ENCODE data around the gene PLCL2.
A peak's percentile ranks its signal among the peaks of the same experiment; 100 is the strongest.

PLCL2 gene

DNA sequence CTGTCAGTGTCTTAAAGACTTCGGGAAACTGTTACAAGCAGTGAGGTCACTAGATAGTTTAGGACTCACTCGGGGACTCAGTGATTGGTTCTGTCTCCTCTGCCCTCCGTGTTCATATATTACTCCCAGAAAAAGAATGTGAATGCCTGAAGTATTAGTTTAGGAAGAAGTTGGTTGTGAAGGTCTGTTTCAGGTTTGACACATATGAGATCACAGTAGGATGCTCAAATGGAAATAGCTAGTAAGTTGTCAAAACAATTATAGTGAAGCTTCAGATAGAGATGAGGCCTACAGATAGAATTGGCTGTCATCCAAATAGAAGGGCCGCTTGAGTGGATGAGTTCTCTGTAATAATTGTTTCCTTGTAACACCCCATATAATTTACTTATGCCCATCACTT lies 172.6 kb downstream of the PLCL2 start:
- Mint-ChIP-seq H3K36me3 (ENCODE audit: low read depth) (peaks cover 70% of the 10 kb centered on the region), H3K27ac (no peak overlapping the region), H3K27me3 (ENCODE audit: low read depth) (no peaks in the 10 kb centered on the region), H3K4me1 (ENCODE audit: low read depth) (peaks cover 25% of the 10 kb centered on the region), H3K4me3 (no peak overlapping the region), H3K9me3 (peaks cover 13% of the 10 kb centered on the region)
- no peak for DNase-seq (ENCODE audit: low spot score)

DNA sequence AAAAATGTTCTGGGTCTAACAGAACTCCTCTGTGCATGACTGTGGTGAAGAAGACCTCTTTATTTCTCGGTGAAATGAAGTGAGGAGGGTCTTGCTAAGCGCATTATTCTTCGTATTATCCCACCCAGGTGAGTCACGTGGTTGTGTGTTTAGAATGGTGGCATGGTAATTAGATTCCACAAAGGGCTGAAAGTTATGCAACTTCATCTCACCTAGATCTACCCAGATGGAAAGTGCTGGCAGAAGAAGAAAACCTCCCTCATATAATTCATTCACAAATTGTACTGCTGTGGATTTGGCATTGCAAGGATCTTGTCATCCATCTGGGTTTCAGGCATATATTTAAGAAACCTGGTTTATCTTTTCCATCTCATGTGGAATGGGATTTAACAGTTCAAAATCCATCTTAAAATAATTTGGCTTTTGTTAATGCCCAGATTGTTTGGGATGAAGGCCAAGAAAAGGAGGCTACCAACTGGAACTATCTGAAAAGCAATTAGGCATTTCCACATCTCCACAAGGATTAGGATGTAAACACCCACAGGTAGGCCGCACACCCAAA lies 175.3 kb downstream of the PLCL2 start:
- peaks cover 57% of the 10 kb centered on the region for H3K36me3 Mint-ChIP-seq (ENCODE audit: low read depth)
- H3K4me1 Mint-ChIP-seq (ENCODE audit: low read depth), result peaks cover 18% of the 10 kb centered on the region
- H3K27me3 Mint-ChIP-seq (ENCODE audit: low read depth), result no peaks in the 10 kb centered on the region
- H3K27ac Mint-ChIP-seq, result no peak overlapping the region
- DNase-seq (ENCODE audit: low spot score), result no peak
- peaks cover 5% of the 10 kb centered on the region for H3K9me3 Mint-ChIP-seq
- H3K4me3 Mint-ChIP-seq, result no peak overlapping the region

DNA sequence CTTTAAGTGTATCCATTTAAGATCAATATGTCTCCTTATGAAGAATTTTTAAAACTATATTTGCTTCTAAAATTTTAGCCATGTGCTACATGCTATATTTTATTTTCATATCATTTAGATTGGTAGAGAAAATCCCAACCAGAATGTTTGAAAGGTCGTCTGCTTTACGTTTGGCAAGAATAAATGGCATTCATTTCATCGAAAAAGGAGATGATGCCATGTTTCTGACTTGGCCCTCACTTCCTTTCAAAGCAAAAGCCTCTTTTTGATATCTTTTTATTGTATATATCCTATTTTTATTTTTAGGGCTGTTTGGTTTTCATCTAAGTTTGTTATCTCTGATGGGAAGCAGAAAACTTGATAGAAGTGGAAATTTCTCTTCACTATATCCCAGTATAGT lies 176.2 kb downstream of the PLCL2 start:
- Mint-ChIP-seq H3K27ac (no peak overlapping the region), H3K4me3 (no peak overlapping the region), H3K36me3 (ENCODE audit: low read depth) (peaks cover 54% of the 10 kb centered on the region), H3K27me3 (ENCODE audit: low read depth) (no peaks in the 10 kb centered on the region), H3K9me3 (peaks cover 5% of the 10 kb centered on the region), H3K4me1 (ENCODE audit: low read depth) (peaks cover 14% of the 10 kb centered on the region)
- DNase-seq (ENCODE audit: low spot score), result no peak

DNA sequence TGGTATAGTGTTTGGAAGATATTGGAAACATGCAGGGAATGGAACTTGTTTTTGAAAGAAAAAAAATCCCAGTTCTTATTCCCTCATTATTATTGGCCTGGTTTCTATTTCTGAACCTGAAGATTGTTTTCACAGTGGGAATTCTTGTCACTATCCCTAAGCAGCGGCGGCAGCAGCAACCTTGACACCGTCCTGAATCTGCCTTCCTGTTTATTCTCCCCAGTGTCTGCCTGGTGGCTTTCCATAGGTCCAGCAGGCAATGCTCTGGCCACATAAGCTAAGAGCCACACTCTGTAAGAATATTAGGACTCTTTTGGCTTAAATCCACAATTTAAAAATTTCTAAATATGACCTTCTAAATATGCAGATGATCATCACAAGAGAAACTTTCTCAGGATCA lies 178.0 kb downstream of the PLCL2 start:
- Mint-ChIP-seq H3K4me3 (no peak overlapping the region), H3K36me3 (ENCODE audit: low read depth) (peaks cover 47% of the 10 kb centered on the region), H3K27ac (no peak overlapping the region), H3K4me1 (ENCODE audit: low read depth) (peaks cover 11% of the 10 kb centered on the region), H3K27me3 (ENCODE audit: low read depth) (no peaks in the 10 kb centered on the region), H3K9me3 (no peaks in the 10 kb centered on the region)
- no peak for DNase-seq (ENCODE audit: low spot score)

DNA sequence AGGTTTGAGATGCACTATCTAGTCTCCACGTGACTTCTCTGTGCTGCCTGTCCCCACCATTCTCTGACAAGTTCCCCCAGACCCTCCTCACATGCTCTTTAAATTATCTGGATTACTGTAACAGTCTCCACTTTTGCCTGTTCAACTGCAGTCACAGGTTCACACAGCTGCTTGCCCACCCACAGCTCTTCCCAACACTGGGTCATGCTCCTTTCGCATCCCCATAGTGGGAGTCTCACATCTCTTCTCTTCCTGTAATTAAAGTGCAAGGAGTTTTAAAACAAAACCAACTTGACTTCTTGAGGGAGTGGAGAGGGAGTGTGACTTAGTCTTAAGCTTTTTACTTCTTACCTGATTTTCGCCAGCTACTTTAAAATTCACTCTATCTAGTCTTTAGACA lies 178.8 kb downstream of the PLCL2 start:
- no peak for DNase-seq (ENCODE audit: low spot score)
- peaks cover 45% of the 10 kb centered on the region for H3K36me3 Mint-ChIP-seq (ENCODE audit: low read depth)
- H3K4me3 Mint-ChIP-seq, result no peak overlapping the region
- no peaks in the 10 kb centered on the region for H3K27me3 Mint-ChIP-seq (ENCODE audit: low read depth)
- peaks cover 11% of the 10 kb centered on the region for H3K4me1 Mint-ChIP-seq (ENCODE audit: low read depth)
- H3K27ac Mint-ChIP-seq, result no peak overlapping the region
- H3K9me3 Mint-ChIP-seq, result no peaks in the 10 kb centered on the region

DNA sequence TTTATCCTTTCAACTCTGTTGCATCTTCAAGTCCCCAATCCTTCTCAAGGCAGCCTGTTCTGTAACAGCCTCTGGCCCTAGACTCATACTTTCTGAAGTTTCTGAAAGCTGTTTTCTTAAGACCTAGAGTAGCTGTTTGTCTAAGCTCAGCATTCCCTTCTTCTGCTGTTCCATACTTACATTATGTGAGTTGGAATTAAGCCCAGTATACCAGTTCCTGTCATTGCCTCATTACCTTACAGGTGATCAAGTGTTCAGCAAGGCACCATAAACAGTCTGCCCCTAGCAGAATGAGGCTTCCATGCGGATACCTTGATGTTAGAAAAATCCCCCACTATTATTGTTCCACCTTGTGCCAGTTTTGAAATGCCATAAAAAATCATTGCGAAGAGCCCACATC lies 180.6 kb downstream of the PLCL2 start:
- peaks cover 13% of the 10 kb centered on the region for H3K4me1 Mint-ChIP-seq (ENCODE audit: low read depth)
- DNase-seq (ENCODE audit: low spot score), result no peak
- H3K27ac Mint-ChIP-seq, result no peak overlapping the region
- no peaks in the 10 kb centered on the region for H3K9me3 Mint-ChIP-seq
- H3K36me3 Mint-ChIP-seq (ENCODE audit: low read depth), result peaks cover 51% of the 10 kb centered on the region
- H3K27me3 Mint-ChIP-seq (ENCODE audit: low read depth), result no peaks in the 10 kb centered on the region
- H3K4me3 Mint-ChIP-seq, result no peak overlapping the region

DNA sequence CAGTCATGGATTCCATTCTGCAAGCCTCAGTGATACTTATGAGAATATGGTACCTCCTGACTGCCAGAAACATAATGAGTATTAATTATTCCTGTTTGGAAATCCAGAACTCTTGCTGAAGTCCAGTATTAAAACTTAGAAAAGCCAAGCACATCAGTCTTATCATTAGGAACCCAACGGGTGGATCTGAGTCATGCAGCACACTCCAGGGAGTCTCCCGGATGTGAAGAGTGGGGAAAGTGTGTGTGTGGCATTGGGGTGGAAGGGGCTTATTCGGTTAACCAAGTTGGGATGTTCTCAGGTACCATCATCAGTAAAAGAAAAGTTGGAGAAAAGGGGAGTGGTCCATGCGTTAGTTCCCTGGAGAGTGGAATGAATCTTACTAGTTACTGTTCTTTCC lies 181.1 kb downstream of the PLCL2 start:
- no peaks in the 10 kb centered on the region for H3K9me3 Mint-ChIP-seq
- H3K4me1 Mint-ChIP-seq (ENCODE audit: low read depth), result peaks cover 17% of the 10 kb centered on the region
- peaks cover 55% of the 10 kb centered on the region for H3K36me3 Mint-ChIP-seq (ENCODE audit: low read depth)
- no peak overlapping the region for H3K27ac Mint-ChIP-seq
- no peaks in the 10 kb centered on the region for H3K27me3 Mint-ChIP-seq (ENCODE audit: low read depth)
- no peak overlapping the region for H3K4me3 Mint-ChIP-seq
- no peak for DNase-seq (ENCODE audit: low spot score)

DNA sequence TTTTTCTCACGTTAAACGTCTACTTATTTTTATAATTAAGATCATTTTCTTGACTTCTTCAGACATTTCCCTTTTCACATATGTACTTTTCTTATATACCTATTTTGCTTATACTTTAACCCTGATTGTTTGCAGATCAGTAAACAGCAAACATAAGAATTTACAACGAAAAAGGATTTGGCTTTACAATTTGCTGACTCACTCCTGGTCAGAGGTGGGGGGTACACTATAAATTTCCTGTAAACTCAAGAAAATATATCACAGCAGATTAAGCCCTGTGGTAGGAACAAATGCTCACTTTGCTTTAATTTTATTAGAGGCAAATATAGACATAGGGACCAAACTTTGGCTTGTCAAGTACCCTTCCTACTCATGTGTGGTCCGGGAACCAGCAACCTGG lies 185.0 kb downstream of the PLCL2 start:
- Mint-ChIP-seq H3K36me3 (ENCODE audit: low read depth) (peaks cover 64% of the 10 kb centered on the region), H3K27ac (no peak overlapping the region), H3K9me3 (peaks cover under 1% of the 10 kb centered on the region), H3K4me3 (no peak overlapping the region), H3K4me1 (ENCODE audit: low read depth) (peaks cover 23% of the 10 kb centered on the region), H3K27me3 (ENCODE audit: low read depth) (no peaks in the 10 kb centered on the region)
- no peak for DNase-seq (ENCODE audit: low spot score)

DNA sequence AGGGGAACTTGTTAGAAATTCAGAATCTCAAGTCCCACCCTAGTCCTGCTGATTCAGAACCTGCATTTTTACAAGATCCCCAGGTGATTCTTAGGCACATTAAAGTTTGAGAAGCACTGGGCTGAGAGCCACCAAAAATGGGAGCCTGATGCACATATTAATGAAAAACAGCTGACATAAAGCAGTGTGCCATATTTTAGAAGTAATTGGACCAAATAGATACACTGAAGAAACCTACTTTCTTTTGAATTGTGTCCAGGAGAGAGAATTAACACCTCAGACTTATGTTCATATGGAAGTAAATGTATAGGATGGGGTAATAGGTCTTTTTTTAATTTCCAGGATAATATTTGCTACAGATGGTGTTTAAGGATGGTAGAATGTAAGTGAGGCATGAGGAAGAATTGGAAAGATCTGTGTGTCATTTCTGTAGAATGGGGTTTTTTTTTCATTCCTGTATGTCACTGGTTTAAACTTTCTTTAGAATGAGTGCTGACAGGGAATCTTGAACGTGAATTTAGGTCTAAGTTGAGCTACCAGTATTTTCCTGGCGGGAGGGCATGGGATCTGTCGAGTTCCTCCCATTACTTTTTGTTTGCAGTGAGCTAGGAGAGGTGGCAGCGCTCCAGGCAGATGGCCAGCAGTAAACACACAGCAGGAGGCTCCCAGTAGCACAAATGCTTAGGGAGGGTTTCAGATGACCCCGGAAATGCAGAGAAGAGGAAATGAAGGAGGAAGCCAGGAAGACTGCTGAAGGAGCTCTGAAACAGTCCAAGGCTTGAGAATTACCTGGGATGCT lies 185.6 kb downstream of the PLCL2 start:
- no peak overlapping the region for H3K4me3 Mint-ChIP-seq
- H3K4me1 Mint-ChIP-seq (ENCODE audit: low read depth), result peaks cover 29% of the 10 kb centered on the region
- peaks cover 4% of the 10 kb centered on the region for H3K9me3 Mint-ChIP-seq
- H3K27me3 Mint-ChIP-seq (ENCODE audit: low read depth), result no peaks in the 10 kb centered on the region
- H3K36me3 Mint-ChIP-seq (ENCODE audit: low read depth), result peaks cover 68% of the 10 kb centered on the region
- no peak overlapping the region for H3K27ac Mint-ChIP-seq
- DNase-seq (ENCODE audit: low spot score), result no peak

DNA sequence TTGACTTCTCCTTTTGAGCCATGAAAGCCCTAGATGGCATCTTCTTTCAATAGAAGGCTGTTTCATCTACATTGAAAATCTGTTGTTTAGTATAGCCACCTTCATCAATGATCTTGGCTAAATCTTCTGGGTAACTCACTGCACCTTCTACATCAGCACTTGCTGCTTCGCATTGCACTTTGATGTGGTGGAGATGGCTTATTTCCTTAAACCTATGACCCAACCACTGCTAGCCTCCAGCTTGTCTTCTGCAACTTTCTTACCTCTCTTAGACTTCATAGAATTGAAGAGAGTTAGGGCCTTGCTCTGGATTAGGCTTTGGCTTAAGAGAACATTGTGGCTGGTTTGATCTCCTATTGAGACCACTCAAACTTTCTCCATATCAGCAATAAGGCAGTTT lies 189.8 kb downstream of the PLCL2 start:
- H3K36me3 Mint-ChIP-seq (ENCODE audit: low read depth), result peaks cover 73% of the 10 kb centered on the region
- peak overlapping the region; percentile 73 for H3K27ac Mint-ChIP-seq

DNA sequence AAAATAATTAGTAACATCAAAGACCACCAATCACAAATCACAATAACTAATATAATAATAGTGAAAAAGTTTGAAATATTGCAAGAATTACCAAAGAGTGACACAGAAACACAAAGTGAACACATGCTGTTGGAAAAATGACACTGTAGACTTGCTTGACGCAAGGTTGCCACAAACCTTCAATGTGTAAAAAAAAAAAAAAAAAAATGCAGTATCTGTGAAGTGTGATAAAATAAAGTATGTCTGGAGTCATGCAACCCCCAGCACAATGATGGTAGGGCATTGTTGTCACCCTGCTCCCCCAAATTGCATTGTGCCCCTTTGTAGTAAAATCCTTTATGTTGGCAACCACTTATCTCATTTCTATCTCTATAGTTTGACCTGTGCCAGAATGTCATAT lies 190.6 kb downstream of the PLCL2 start:
- no peak for DNase-seq (ENCODE audit: low spot score)
- H3K36me3 Mint-ChIP-seq (ENCODE audit: low read depth), result peaks cover 72% of the 10 kb centered on the region

More for the DNA sequence above, 189.8 kb downstream of the PLCL2 start:
- peak overlapping the region; percentile 60 for H3K4me3 Mint-ChIP-seq
- peaks cover 53% of the 10 kb centered on the region for H3K4me1 Mint-ChIP-seq (ENCODE audit: low read depth)
- H3K9me3 Mint-ChIP-seq, result peaks cover 19% of the 10 kb centered on the region
- H3K27me3 Mint-ChIP-seq (ENCODE audit: low read depth), result no peaks in the 10 kb centered on the region
- peak; percentile 25 for DNase-seq (ENCODE audit: low spot score)

DNA sequence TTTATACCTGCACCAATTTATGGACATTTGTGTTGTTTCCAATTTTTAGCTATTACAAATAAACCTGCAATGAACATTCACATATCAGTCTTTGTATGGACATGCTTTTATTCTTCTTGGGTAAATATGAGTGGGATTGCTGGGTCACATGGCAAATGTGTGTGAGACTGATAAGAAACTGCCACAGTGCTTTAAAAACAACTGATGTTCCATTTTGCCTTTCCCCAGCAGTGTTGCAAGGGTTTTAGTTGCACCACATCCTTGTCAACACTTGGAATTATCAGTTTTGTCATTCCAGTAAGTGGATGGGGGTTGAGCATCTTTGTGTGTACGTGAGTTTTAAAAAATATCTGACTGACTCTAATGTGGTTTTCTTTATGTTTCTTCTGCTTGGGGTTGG lies 191.2 kb downstream of the PLCL2 start:
- H3K27me3 Mint-ChIP-seq (ENCODE audit: low read depth), result no peaks in the 10 kb centered on the region
- peak overlapping the region; percentile 39 for H3K4me3 Mint-ChIP-seq
- peaks cover 19% of the 10 kb centered on the region for H3K9me3 Mint-ChIP-seq
- DNase-seq (ENCODE audit: low spot score), result no peak
- peaks cover 71% of the 10 kb centered on the region for H3K36me3 Mint-ChIP-seq (ENCODE audit: low read depth)
- peak overlapping the region; percentile 26 for H3K27ac Mint-ChIP-seq
- peaks cover 55% of the 10 kb centered on the region for H3K4me1 Mint-ChIP-seq (ENCODE audit: low read depth)

More for the DNA sequence above, 190.6 kb downstream of the PLCL2 start:
- Mint-ChIP-seq H3K9me3 (peaks cover 19% of the 10 kb centered on the region), H3K4me1 (ENCODE audit: low read depth) (peaks cover 58% of the 10 kb centered on the region), H3K4me3 (no peak overlapping the region), H3K27ac (no peak overlapping the region), H3K27me3 (ENCODE audit: low read depth) (no peaks in the 10 kb centered on the region)

DNA sequence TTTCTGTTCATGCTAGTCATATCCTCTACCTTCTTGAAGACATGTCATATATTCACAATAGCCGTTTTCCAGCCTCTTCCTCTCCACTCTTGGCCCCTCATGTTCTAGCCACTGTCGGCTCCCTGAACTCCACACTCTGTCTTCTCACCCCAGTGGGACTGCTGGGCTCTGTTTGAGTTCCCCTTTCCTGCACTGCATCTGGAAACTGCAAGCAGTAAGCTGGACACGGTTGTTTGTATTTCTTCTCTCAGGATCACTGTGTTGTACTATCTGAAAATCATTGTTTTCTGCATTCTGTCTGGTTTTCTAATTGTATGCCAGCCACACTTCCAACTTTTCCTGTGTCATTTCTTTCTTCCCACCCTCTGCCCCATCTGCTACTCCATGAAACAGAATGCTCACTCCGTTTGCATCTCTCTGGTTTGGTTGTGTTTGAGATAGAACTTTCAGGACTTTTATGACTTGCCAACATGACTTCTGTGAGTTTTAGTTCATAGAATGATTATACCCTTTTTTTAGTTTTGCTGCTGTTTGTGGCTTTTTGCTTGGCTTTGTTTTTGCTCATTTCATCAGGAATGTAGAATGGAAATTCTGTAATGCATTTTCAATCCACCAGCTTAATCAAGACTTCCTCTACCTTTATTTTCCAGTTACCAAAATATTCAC lies 192.3 kb downstream of the PLCL2 start:
- peak overlapping the region; percentile 48 for H3K4me3 Mint-ChIP-seq

DNA sequence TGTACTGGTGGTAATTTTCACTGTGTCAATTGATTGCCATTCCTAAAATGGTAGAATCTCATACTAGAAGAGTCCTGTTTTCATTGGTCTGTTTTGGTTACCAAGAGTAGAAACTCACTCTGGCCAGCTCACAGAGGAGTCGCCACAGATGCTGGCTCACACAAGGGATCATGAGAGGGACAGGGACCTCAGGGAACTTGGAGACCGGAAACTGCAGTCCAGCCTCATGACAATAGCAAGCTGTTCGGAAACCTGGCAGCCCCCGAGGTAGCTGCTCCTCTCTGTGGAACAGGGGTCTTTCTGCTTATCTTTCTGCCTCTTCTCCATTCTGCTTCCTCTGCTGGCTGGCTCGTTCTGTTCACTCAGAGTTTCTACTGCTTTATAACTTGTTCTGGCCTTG lies 192.9 kb downstream of the PLCL2 start:
- Mint-ChIP-seq H3K9me3 (peaks cover 19% of the 10 kb centered on the region), H3K4me1 (ENCODE audit: low read depth) (peaks cover 62% of the 10 kb centered on the region), H3K27ac (peak overlapping the region; percentile 35), H3K36me3 (ENCODE audit: low read depth) (peaks cover 76% of the 10 kb centered on the region), H3K4me3 (peak overlapping the region; percentile 41), H3K27me3 (ENCODE audit: low read depth) (no peaks in the 10 kb centered on the region)
- DNase-seq (ENCODE audit: low spot score), result no peak

More for the DNA sequence above, 192.3 kb downstream of the PLCL2 start:
- Mint-ChIP-seq H3K27ac (peak overlapping the region; percentile 60), H3K27me3 (ENCODE audit: low read depth) (no peaks in the 10 kb centered on the region), H3K4me1 (ENCODE audit: low read depth) (peaks cover 62% of the 10 kb centered on the region), H3K9me3 (peaks cover 19% of the 10 kb centered on the region), H3K36me3 (ENCODE audit: low read depth) (peaks cover 73% of the 10 kb centered on the region)
- DNase-seq (ENCODE audit: low spot score), result no peak

Measured in T-helper 2 cell treated with Interferon-gamma antibody and Interleukin-4, amounts not matched to agents 5 μg/mL and 100 μg/mL, for 36 hours (primary cell).